H1 (cell line): ENCODE data around the gene VAPA.

ENCODE experiments used
- NANOG ChIP-seq: IDR thresholded peaks from 2 replicates; pipeline ENCODE4 v1.6.1; 2011; ENCODE audit warnings: low read length, low read depth, mild to moderate bottlenecking, inconsistent platforms; ENCODE audit not compliant: insufficient read depth, poor library complexity, severe bottlenecking
- TAF1 ChIP-seq: IDR thresholded peaks from 2 replicates; pipeline ENCODE4 v1.6.1; 2011; ENCODE audit warnings: mild to moderate bottlenecking, low read depth, low read length

- no peak for TF ChIP-seq TAF1
- no peak for TF ChIP-seq NANOG
These were observed 52.2 kb downstream of the VAPA start for GRCh38 chr18:9965711-9966624.
